ENCODE results near the gene LARGE1.

The LARGE1 gene

DNA sequence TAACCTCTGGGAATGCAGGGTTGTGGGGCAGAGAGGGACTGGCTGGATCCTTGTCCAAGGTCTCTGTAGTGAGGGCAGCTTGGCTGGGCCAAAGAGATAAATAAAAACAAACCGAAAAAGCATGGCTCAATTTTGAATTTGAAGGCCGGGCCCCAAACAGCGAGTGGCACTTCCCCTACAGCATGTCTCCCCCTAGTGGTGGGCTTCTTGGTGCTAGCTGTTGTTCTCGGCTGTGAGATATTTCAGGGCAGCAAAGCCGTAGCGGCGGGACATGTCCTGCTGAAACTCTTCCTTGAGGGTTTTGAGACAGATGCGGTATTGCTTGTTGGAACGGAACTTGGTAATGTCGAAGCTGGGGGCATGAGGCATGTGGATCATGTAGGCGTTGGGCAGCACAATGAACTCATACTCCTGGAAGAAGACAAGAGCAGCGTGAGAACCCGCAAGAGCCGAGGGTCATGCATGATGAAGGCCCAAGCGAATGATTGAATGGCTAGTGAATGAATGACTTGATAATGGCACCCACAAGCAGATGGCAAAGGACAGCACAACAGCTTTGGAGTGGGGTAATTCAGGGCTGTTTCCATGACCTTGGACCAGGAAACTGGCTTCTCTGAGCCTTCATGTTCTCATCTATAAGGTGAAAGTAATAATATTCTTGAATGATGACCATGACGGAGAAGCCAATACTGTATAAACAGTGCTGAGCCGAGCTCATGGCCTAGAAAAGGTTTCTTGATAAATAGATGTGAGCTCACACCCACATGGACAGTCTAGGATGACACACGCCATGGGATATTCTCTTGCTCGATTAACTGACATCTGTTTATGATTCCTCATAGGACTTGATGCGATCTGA is 645.8 kb downstream of the LARGE1 start:
- no peak for DNase-seq

DNA sequence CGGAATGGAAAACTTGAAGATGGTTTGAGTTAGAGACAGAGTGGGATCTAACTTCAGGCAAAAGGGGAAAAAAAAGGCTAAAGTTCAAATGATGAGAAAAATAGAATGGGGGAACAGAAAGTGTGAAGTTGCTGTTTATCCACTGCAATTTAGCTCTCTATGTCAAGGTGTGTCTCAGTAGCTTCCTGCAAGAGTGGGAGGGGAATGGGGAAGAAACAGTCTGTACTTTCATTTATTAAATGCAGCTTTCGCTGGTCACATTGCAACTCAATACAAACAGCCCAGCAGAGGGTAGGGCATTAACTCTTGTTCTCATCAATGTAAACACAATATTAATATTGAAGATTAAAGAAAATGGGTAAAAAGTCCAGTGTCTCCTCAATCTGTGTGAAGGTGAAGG is 647.4 kb downstream of the LARGE1 start:
- no peak for DNase-seq

DNA sequence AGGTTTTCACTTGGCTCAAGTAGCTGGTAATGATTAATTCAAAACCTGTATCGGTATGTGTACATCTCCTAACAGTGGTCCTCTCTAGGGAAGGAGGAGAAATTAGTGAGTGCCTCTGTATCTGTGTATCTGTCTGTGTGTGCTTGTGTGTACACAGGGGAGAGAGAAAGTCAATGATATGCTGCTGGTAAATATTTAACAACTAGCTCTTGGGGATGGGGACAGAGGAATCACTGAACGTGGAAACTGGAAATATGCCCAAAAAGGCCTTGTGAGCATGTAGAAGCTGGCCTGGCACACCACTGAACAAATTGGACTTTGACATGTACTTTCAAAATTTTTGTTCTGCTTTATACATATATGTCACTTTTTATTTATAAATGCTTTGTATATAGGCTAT is 648.1 kb downstream of the LARGE1 start:
- no peak for DNase-seq

DNA sequence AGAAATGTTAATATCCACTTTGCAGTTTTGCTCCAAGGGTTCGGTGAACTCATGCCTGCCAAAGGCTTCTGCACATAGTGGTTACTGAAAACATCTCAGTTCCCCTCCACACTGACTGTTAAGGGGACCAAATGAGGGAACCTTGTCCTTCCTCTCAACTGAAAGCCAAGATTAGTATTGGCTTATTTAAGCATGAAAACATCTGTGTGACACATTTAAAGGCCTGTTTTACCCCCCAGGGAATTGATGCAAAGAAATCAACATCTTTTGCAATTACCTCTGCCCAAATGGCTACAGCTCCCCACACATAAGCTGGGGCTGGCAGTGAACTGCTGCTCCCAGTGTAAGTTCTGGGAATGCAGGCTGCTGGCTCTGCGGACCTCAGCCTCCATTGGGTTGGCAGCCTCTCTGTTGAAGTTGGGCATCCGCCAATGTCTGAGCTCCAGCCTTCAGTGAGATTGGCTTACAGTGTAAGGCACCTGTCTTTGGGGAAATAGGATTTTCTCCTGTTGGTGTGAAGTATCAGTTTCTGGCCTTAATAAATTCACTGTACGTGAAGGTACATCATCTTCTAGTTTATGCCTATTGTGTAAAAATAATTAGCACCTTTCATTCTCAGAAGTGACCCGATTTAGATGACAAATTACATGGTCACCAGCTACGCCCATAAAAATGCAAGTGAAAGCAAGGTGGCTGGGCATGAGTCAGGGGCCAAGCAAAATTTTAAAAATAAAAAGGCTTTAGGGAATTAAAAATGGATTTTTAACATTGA is 648.7 kb downstream of the LARGE1 start:
- no peak for DNase-seq

DNA sequence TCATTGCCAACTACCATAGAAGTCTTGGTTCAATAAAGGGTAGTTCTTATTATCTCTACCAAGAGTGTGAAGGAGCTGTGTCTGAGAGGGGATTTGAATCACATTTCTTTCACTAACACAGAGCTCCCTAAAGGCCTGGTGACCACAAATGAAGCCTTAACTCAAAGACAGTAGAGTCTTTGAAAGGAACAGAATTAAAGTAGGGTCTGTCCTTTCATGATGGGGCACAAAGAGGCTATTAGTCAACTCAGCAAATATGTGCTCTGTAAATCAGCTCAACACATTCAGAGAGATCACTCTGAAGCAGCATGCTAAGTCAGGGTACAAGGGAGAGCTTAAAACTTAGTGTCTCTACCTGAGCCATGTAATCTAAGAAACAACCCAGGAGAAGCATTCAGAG is 649.7 kb downstream of the LARGE1 start:
- DNase-seq, result no peak

DNA sequence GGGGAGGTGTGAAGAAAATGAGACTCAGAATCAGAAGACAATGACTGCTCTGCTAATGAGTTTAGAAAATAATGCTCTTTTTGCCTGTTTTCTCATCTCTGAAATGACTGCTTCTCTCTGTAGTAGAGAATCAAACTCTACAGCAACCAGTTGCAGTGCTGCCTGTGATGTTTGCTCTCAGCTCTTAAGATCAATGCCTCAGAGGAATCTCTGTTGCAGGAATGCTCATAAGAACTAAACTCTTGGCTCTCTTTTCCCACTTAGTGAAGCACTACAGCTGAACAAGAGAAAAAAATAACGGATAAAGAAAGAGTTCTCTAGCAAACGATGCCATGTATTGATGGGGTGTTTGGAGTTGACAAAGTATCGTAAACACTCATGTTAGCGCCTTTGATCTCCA is 658.6 kb downstream of the LARGE1 start:
- no peak for DNase-seq

DNA sequence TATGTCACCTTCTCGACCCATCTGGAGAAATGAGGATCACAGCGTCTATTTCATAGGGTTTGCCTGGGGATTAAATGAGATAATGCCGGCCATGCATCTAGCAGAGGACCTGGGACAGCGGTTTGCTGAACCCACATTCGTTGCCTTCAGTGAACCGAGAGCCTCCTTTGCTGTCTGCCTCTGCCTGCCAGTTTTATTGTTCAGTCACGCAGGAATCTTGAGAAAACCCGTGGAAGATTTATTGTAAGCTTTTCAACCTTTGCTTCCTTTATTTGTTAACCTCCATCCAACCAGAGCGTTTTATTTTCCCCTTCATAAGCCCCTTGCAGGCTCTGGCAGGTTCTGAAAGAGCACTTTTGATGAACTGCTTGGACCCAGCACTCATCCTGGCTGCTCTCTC is 659.8 kb downstream of the LARGE1 start:
- DNase-seq, result no peak

DNA sequence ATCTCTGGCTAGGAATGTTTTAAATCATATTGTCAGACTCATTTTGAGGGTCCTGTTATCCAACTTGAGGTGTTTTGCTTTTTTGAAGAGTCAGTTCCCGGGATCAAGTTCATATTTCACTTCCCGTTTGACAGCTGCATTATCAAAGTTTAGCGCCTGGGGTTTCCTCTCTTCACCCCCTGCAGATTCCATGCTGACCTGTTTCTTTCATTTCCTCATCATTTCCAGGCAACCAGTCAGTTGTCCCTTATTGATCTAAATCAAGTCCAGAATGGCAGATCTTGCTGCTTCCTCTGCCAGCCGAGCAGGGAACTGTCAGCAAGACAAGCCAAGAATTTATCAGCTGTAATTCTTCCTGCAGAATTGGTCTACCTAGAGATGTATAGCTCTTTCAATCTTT is 664.5 kb downstream of the LARGE1 start:
- no peak for DNase-seq

DNA sequence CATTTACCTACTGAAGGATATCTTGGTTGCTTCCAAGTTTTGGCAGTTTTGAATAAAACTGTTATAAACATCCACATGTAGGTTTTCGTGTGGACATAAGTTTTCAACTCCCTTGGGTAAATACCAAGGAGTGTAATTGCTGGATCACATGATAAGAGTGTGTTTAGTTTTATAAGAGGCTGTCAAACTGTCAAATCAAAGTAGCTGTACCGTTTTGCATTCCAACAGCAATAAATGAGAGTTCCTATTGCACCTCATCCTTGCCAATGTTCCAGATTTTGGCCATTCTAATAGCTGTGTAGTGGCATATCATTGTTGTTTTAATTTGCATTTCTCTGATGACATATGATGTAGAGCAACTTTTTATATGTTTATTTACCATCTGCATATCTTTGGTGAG is 671.3 kb downstream of the LARGE1 start:
- no peak for DNase-seq

DNA sequence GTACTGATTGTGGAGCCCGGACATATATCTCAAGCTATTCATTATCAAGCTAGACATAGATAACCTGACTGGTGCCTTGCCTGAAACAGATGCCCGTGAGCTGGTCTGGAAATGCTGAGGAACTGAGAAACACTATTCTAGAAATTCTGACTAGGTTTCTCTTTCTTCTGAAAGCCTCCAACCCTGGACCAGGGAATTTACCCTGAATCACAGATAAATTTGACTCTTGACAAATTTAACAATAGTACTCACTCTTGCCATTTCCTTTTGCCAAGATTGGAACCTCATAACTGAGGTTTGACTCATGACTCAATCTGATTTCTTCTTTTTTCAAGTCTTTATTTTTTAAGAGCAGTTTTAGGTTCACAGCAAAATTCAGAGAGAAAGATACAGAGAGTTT is 672.5 kb downstream of the LARGE1 start:
- DNase-seq, result no peak

DNA sequence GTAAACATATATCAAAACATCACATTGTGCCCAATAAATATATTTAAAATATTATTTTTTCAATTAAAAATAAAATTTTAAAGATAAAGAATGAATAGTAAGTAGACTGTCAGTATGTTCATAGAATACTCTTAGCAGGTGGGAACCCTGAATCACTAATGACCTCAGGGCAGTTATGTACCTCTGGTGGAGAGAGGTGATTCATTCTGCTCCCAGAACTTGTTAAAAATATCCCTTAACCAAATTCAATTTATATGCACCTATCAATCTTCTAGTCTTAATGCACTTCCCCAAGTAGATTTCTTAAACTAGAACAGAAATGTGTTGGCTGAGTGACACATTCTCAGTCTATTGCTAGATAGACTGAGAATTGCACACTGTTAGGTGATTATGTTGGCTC is 678.2 kb downstream of the LARGE1 start:
- no peak for DNase-seq

DNA sequence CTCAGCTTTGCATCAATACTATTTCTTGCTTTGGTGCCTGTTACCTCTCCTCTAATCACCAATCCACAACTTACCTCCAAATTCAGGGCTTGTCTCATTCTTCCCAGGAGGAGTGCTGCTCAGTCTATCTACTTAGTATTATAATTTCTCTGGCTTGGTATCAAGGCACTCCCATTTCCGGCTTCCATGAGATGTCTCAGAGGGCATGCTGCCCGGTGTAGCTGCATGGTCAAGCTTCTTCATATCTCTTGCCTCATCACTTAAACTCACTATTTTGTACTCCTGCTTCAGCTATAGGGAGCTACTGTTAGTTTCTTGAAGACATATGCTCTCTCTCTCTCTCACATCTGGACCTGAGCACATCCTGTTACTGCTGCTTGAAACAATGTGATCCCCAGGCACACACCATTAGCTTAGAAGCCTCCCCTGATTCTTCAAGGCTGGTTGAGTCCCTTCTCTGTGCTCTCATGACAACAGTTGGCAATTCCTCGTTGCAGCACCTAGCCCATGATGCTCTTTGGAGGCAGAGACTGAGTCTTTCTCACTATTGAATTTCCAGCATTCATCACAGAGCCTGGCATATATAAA is 679.3 kb downstream of the LARGE1 start:
- DNase-seq, result no peak

DNA sequence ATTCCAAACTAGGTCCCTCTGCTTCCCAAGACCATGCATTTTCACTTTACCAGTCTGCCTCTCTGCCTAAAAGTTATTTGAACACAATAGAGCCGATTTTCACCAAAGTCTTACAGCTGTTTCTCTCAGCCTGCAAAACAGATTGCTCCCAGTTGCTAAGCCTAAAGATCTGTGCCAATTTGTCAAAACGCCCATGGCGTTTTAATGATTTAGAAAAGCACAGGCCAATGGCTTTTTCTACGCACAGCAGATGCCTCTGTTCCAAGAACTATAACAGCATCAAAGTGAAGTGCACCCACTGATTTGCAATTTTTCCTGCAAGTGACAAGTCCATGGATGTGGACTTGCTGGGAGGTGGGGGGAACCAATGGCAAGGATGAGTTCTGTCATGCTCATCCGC is 688.2 kb downstream of the LARGE1 start:
- DNase-seq, result no peak

DNA sequence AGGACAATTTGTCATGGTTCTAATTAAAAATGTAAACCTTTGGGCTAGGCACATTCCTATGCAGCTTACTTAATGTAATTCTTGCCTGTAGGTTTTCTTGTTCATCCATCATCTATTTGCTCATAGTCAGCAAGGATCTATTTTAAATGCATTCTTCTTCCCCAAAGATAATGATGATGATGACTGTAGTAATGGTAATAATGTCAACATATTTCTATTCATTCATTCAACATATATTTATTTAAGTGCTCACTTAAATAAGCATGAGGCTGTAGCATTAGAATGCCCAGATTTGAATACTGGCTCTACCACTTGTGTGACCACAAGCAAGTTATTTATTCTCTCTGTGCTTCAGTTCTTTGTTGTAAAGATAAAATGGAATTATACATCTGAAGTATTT is 692.5 kb downstream of the LARGE1 start:
- DNase-seq, result no peak

DNA sequence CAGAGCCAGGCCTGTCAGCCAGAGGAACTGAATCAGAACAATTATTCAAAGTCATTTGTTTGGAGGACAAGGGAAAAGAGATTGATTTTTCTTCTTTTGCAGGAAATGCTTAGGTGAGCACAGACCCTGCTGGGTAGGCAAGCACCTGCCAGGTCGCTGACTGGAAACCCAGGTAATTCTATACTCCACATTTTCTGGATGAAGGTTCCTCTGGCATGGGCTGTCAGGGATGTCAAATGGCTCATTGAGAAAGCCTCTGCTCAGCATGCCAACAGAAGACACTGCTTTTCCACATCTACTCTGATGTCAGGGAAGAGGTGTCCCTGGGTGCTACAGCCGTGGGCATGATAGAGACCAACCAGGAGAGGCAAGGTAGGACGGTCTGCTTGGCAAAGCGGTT is 695.4 kb downstream of the LARGE1 start:
- DNase-seq, result no peak

Measured in SIG-M5 (cell line).